LHCN-M2 (cell line): ENCODE measurements around the gene PHB1. TPM values are rescaled to one million over a fixed set of nuclear protein-coding genes. Genes with fewer than 3 reads are reported as not detected.
A peak's percentile ranks its signal among the peaks of the same experiment; 100 is the strongest.

Experiments used
- DNase-seq: peaks from one replicate; pipeline ENCODE4 v3.0.0-alpha.2; 2012; ENCODE audit warnings: low read depth
- total RNA-seq: library from RNA; depleted of rRNA; stranded (reverse); fragments of >200 nt; gene quantifications from 2 replicates; pipeline ENCODE4 v1.2.3, GENCODE V29; 2014

The PHB1 gene
- total RNA-seq, 1 experiment from 2014 or later, result 201 TPM

DNA sequence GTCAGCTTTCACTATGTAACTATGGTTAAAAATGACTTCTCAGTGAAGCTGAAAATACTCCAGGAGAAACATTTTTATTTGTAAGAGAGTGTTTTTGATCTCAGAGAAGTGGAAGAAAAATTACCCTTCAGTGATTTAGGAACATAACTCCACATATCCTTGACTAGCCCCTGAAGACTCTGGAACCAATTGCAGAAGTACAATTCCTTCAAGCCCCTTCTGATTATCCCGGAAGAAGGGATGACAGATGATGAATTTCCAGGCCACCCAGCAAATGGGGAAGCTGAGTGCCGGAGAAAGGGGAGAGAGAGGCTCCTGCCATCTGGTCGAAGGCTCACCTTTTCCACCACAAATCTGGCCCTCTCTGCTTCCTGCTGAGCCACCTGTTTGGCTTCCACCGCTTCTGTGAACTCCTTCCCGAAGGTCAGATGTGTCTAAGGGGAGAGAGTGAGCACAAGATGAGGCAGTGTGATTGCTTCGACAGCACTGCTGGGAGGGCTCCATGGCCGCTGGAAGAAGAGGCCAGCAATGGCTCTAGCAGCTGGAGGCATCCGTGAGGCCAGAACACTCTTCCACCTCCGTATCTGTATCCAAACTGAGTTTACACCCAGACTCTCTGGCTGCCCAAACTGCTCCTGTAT, 8.1 kb downstream of the PHB1 start:
- DNase-seq, result no peak

DNA sequence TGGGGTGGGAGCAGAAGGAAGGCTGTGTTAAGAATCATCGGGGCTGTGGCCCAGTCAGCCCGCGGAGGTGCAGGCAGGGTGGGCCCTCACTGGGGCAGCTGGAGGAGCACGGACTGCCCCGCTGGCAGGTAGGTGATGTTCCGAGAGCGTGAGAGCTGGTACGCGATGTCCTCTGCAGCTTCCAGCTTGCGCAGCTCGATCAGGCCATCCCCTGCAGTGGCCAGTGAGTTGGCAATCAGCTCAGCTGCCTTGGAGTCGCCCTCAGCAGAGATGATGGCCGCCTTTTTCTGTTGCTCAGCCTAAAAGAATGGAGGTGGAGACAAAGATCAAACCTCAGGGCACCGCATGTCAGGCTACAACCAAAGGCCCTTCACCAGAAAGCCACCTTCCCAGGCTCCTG, 9.8 kb downstream of the PHB1 start:
- no peak for DNase-seq

DNA sequence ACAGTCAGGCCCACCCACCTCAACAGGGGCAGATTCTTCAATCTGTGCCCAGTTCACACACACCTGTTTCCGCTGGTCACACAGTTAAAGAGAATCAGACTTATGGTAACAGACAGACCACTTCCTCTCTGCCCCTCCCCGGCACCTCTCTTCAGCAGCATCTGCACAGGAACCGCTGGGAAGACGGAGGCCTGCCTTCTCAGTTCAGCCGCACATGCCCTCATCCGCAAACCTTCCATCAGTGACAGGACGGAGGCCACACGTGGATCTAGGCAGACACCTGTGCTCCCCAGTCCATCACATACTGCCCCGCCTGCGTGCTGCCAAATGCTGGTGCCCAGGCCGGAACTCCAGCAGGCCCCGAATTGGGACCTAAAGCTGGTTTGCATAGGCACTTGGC, 10.3 kb downstream of the PHB1 start:
- DNase-seq, result no peak

DNA sequence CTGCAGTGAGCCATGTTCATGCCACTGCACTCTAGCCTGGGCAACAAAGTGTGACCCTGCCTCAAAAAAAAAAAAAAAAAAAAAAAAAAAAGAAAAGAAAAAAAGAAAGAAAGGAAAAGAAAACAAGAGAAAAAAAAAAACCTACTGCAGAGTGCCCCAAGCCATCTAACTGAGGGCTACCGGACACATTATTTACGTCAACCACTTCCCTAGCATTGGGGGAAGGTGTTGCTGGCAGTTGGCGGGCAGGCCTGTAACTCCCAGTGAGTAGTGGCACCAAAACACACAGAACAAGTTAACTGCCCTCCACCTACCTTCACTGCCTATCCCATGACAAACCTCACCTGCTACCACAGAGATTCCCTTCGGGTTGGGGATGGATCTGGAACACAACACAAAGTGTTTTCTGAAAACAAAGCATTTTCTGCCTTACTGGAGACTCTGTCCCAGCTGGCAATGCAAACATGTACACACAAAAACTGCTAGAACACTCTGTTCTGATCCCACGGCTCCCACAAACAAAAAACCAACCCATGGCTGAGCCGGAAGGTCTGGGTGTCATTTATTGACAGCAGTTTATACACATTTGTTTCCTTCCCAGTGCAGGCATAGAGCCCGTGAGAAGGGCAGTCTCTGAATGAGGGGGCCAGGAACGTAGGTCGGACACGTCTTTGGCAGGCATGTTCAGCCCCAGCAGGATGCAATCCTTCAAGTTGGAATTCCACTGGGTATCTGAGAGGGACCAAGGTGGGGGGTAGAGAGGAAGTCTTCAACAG, 11.0 kb downstream of the PHB1 start:
- DNase-seq, result no peak

DNA sequence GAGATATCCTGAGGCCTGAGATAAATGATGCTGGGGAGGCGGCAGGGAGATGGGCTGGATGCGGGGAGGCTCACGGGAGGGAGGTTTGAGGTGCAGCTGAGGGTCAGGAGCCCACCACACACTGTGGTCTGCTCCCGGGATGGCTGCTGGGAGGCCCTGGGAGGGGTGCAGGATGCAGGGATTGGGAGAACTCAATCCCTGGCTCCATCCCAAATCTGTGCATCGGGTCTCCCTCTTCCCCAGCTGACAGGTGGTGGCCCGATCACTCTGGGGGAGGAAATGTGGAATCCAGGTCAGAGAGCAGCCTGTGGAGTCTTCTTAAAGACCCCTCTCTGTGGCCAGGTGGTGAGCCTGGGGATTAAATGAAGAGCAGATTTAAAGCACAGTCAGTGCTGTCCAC, 12.0 kb downstream of the PHB1 start:
- DNase-seq, result no peak

DNA sequence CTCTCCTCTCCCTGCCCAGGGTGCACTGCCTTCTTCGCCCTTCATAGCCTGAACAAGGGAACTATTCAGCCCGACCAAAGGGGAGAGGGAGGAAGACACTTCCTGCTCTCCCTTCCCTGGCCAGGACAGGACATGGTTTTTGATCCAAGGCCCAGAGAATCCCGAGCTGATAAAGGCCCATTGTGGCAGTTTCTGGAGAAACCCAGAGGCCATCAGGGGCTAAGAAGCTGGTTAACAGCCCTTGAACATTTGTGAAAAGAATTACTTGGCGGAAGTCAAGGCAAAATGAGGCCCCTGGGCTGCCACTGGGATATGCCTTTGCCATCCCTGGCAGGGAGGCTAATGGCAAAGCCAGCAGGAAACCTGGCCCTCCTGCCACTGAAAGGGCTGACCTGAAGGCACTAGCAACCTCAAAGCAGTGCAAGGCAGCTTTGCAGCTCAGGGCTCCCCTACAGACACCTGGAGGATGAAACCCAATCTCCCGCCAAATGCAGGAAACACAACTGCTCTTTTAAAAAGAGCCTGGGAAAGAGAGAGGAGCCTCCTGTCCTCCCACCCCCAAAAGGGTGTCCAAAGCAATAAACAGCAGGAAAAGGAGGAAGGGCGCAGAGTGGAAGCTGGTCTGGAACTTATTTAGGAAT, 12.6 kb downstream of the PHB1 start:
- no peak for DNase-seq

DNA sequence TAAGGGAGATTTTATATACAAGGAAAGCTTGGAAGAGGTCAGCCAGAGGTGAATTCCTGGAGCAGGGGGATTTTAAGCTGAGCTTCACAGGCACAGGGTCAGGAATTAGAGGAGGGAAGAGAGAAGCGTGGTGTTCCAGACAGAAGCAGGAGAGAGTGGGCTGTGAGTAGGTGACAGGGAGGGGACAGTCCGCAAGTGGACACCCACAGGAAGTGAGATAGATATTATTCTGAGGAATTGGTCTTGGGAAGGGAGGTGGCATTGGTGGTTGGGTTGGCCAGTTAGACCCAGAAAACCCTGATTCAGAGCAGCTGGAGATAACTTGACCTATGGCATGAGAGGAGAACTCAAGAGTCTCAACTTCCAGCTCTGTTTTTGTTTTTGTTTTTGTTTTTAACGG, 14.7 kb downstream of the PHB1 start:
- DNase-seq, result no peak

DNA sequence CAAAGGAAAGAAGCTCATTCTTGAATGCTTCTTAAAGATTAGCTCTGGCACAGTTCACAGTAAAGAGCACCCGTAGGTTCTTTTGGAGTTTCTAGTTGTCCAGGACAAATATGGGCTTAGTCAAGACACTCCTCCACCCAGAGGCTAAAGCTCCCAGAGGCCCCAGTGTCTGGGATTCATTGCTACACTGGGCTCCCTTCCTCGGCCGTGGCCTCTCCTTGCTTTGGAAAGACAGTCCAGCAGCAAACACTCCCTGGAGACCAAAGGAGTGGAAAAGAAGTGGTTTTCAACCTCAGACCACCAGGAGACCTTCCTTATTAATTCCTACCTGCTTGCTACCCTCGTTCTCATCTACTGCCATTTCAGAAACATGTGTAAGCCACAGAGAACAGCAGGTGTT, 17.1 kb downstream of the PHB1 start:
- DNase-seq, result no peak

DNA sequence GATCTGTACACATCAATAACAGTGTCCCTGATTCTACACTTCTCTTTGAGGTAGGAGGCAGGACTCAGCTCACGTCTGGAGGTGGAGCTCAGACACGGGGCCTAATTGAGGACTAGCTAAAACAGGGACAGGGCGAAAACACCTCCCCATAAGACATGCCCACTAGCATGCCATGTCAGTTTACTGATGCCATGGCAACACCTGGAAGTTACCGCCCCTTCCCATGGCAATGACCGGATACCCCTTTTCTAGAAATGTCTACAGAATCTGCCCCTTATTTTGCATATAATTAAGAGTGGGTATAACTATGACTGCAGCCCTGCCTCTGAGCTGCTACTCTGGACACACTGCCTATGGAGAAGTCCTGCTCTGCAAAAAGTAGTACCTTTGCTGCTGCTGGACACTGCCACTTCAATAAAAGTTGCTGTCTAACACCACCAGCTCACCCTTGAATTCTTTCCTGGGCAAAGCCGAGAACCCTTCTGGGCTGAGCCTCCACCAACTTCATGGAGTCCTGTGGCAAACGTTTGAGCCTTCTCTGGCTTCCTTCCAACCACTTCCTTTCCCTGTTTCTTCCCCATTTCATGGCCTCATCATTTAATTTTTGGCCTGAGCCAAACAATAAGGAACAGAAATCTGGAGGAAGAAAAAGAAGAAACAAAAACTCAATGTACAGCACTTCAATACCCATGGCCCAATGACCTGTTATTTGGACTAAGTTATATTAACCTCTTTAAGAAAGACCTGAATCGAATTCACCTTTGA, 21.0 kb downstream of the PHB1 start:
- no peak for DNase-seq

DNA sequence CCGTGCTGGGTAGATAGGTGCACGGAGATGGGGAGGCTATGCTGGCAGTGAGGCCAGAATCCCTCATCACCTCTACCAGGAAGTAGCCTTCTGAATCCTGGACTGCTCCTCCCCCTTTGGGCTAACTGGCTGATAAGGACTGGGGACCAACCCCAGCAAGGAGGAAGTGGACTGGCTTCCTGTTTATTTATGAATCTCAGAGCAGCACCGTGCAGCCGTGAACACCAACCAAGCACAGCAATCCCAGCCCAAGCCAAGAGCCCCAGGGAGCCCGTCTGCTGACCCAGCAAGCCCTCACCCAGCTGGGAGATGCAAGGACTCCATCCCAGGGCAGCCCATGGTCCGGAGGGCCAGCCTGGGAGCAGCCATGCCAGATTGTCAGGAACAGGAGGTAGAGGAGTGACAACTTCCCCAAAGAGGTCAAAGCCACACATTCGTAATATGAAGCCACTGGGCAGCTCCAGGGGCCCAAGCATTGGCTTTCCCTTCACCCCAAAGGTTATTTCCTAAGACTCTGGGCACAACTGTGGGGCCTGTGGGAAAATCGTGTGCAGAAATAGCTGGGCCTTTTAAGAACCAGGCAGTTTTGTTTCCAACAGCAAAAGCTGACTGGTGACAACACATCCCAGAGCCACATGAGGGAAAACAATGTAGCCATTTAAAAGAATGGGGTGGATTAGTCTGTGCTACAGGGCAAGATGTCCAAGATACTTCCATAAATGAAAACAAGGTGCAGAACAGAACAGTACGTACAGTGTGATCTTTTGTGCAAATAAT, 23.9 kb downstream of the PHB1 start:
- peak; percentile 37 for DNase-seq

DNA sequence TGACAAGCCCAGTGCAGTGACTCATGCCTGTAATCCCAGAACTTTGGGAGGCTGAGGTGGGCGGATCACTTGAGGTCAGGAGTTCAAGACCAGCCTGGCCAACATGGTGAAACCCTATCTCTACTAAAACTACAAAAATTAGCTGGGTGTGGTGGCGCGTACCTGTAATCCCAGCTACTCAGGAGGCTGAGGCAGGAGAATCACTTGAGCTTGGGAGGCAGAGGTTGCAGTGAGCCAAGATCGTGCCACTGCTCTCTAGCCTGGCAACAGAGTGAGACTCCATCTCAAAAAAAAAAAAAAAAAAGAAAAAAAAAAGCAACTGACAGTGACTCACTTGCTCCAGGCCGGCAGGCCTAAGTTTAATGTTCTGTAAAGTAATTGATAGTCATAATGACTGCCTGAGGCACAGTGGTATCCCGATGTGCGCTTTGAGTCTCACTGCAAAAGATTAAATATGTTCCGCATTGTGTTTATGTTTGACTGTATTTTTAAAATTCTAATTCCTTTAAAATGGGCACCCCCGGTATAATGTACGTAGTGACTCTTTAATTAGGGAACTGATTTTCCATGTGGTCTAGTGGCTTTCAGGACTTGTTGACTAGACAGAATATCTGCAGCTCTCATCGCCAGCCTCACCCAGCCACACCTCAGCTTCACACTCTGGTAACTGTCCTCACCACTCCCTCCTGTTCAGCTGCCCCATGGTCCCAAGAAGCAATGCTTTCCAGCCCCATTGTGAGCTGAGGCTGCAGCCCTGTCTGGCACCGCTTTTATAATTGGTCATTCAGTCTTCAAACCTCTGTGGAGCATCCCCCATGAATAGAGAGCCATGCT, 25.0 kb downstream of the PHB1 start:
- DNase-seq, result peak; percentile 45

DNA sequence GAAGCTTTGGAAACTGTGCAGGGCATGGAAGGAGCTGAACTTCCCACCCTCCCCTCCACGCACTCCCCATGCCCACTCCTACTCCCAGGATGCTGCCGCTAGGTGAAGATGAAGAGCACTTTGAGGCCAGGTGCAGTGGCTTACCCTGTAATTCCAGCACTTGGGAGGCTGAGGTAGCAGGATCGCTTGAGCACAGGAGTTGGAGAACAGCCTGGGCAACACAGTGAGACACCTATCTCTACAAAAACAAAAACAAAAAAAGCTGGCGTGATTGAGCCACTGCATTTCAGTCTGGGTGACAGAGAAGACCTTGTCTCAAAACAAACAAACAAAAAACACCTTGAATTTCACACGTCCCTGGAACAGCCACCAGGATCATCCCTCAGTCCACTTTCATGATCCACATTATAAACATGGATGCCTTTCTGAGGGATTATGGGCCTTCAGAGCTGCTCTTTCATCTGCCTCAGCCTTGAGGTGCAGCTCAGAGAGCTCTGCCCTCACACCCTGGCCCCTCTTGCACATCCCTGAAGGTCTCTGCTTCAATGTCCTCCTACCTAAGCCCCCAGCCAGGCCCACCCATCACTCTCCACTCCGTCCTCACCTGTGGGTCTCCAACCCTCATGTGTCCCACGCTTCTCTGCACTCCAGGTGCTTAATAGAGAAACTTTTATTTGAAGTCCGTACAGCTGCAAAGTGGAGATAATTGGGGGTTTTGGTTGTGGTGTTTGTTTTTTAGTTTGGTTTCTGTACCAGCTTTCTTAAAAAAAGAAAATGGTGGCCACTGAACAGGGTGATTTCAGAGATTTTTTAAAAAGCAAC, 25.8 kb downstream of the PHB1 start:
- peak; percentile 50 for DNase-seq

DNA sequence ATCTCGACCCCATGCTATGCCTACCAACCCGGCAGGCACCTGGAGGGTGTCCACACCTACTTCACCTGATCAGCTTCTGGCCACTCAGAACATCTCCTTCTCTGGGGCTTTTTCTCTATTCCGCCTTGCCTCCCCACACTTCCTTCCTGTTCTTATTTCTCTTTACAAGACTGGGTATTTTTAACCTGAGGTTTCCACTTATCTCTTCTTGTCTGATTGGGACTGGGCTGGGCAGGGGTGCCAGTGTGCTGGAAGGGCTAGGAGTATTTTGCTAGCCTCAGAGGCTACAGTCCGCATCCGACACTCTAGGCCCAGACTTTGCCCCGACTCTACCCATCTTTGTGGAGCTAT, 26.4 kb downstream of the PHB1 start:
- DNase-seq, result no peak

DNA sequence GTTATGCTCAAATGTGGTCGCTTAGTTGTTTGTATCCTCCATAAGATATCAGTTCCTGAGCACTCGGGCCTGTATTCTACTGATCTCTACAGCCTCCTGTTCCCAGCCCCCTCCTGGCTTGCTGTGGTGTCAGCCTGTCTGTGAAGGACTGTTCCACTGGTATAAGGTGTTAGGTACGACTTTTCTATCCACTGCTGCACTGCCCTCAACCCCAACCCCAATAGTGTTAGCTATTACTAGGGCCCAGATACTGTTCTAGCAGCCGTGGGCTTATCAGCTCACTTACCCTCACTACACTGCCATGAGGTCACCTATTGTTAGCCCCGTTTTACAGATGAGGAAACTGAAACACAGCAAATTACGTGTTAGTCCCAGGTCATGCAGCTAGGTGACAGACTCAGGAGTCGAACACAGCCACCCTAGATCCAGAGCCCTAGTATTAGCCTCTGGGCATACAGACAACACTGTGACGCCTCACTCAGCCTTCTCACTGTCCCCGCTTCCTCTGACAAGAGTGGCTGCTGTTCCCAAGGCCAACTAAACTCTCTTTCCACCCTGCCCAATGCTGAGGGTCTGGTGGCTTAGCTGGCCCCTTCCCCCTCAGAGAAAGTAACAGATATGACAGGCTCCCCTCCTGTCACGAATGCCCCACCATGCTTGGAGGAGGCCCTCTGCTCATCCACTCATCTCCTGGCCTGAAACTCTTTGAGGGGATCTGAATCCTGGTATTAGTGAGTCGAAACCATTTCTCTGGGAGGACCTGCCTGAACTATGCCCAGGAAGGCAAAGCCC, 27.0 kb downstream of the PHB1 start:
- no peak for DNase-seq

DNA sequence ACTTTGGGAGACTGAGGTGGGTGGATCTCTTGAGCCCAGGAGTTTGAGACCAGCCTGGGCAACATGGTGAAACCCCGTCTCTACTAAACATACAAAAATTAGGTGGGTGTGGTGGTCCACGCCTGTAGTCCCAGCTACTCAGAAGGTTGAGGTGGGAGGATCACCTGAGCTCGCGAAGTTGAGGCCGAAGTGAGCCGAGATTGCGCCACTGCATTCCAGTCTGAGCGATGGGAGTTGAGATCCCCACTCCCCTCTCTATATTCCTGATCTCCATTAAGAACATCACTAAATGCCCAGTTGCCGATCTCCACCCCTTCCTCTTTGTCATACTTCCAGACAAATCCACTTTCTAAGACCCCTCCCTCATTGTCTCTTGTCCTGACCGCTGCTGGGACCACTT, 28.3 kb downstream of the PHB1 start:
- no peak for DNase-seq

DNA sequence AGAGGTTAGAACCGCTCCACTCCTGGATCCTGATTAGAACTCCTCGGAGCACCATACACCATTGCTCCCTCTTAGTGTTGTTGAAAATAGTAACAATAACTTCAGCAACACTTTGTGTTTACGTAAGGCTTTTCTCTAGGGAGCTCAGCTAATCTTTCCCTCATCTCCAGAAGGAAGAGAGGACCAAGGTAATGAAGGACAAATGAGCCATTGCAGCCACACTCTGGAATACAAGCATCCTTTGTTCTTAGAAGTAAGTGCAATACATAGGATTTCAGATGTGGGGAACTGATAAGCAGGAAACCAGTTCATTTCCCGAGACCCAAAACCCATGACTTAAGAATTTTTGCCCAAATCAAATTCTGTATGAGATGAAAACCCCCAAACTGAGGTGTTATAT, 29.7 kb downstream of the PHB1 start:
- no peak for DNase-seq

DNA sequence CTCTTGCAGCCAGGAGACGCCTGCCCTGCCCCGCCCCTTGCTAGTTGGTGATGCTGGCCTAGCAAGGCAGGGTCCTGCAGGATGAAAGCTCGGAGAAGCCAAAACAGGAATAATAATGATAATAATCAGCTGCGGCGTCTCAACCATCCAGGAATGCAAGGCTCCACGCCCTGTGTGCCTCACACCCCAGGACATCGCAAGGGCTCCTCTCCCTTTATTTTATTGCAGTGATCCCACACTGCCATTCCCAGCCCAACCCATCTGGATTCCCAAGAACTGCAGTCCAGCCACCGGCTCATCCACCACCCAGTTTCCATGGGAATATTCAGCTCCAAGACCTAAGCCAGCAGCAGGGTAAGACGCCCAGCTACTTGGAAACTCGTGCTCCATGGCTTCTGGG, 31.6 kb downstream of the PHB1 start:
- DNase-seq, result no peak

DNA sequence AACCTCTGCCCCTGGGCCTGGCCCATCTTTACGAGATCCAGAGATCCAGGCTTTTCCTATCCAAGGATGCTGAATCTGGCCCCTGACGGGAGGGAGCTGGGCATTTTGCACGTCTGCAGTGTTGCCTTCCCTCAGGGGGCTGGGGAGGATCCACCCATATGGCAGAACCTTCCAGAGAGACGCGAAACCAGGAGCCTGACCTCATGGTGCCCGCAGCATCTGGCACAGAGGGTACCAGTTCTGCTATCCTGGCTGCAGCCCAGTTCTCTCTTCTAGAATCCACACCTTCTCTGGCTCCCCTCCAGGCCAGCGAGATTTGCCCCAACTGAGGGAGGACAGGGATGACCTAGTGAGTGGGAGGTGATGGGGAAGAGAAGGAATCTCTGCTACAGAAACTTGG, 32.1 kb downstream of the PHB1 start:
- no peak for DNase-seq

DNA sequence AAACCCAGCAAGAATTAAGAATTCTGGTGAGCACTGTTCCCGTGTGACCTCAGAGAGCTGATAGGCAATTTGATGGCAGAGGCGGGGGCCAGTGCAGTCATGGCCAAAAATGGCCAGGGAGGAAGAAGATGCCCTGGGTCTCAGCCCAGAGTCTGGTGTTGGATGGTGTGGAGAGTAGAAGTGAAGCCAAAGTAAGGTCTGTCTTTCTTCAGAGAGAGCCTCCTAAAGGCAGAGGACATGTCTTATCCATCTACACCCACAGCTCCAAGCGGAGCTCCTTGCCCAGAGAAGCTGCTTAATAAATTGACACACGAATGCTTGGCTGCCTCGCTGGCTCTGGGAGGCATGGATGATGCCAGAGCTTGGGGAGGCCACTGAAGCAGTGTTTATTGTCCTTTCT, 32.9 kb downstream of the PHB1 start:
- DNase-seq, result no peak
